GM13977 (cell line): ENCODE measurements around the gene ARHGEF3.

Source experiments
- DNase-seq: peaks from one replicate; pipeline ENCODE4 v3.0.0; 2012; ENCODE audit warnings: low spot score
- in situ Hi-C: fragments of 300-500 bp; cut with MboI; formaldehyde crosslinking; loops from one replicate; pipeline ENCODE4 v1.12.0; 2022; ENCODE audit warnings: low sequenced_read_pairs, low pct_unique_long_range_greater_than_20kb, mixed read lengths, inconsistent platforms; ENCODE audit not compliant: unreplicated experiment
- TF ChIP-seq, protein P1 (sequence below): IDR thresholded peaks from 2 replicates; pipeline ENCODE4 v1.5.1; 2012; ENCODE audit warnings: mild to moderate bottlenecking, control low read depth; ENCODE audit not compliant: insufficient read depth; ENCODE audit errors: extremely low read depth, missing control alignments

The ARHGEF3 gene

DNA sequence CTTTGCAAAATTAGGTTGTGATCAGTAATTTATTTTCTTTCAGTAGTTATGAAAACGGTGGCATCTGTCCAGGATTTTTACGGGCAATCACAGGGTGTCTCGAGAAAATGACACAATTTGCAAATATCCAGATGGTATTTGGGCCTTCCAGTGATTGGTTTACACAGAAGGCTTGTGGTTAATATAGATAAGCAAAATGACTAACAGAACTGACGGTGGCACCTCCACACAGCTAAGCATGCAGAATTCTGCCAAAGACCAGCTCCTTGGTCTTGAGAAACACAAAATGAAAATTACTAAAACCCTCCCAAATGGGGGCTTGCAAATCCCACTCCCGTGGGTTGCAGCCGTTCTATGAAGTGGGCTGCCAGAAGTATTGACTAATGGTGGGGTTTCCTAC lies 5.5 kb downstream of the ARHGEF3 start:
- no peak for DNase-seq
- TF ChIP-seq, protein P1, sequence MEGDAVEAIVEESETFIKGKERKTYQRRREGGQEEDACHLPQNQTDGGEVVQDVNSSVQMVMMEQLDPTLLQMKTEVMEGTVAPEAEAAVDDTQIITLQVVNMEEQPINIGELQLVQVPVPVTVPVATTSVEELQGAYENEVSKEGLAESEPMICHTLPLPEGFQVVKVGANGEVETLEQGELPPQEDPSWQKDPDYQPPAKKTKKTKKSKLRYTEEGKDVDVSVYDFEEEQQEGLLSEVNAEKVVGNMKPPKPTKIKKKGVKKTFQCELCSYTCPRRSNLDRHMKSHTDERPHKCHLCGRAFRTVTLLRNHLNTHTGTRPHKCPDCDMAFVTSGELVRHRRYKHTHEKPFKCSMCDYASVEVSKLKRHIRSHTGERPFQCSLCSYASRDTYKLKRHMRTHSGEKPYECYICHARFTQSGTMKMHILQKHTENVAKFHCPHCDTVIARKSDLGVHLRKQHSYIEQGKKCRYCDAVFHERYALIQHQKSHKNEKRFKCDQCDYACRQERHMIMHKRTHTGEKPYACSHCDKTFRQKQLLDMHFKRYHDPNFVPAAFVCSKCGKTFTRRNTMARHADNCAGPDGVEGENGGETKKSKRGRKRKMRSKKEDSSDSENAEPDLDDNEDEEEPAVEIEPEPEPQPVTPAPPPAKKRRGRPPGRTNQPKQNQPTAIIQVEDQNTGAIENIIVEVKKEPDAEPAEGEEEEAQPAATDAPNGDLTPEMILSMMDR, result no peak
- in situ Hi-C loops, result loop anchor here (5.0 kb wide), 1 partner anchor 99 kb away; no protein-coding TSS in a partner anchor

DNA sequence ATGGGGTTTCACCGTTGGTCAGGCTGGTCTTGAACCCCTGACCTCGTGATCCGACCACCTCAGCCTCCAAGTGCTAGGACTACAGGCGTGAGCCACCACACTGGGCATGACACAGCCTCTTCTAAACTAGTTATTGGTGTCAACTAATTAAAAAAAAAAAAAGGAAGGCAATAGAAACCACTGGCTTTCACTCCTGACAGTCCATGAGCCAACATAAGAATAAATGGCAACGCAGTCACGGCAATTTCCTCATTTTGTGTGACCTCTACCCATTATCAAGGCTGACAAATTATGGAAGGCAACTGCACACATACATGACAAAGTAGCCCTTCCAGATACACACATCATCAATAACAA lies 5.9 kb downstream of the ARHGEF3 start:
- TF ChIP-seq, protein P1, result no peak
- no peak for DNase-seq
- in situ Hi-C loops, result loop anchor here (5.0 kb wide), 1 partner anchor 99 kb away; no protein-coding TSS in a partner anchor

DNA sequence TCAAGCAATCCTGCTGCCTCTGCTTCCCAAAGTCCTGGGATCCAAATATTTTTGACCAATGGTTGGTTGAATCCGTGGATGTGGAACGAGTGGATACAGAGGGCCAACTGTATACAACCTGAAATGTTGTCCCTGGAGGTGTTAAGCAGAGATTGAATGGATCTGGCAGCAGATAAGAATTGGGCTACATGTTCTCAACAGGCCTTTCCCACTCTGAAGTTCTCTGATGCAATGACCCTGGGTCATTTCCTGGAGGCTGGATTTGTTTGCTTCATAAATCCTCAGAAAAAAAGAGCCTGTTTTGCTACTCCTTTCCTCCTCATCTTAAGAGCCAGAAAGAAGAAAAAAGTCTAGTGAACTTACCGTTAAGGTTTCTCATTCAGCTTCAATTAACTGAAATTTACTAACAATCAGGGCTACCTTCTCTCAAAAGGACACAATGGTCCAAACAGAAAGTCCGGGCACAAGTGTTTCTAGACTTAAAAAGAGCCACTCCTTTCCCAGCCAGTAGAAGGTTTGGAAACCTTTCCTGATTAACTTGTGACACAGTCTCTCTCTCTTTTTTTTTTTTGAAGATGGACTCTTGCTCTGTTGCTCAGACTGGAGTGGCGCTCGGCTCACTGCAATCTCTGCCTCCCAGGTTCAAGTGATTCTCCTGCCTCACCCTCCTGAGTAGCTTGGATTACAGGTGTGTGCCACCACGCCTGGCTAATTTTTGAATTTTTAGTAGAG lies 6.5 kb downstream of the ARHGEF3 start:
- DNase-seq, result no peak
- TF ChIP-seq, protein P1, result no peak
- in situ Hi-C loops, result loop anchor here (5.0 kb wide), 1 partner anchor 98 kb away; no protein-coding TSS in a partner anchor

DNA sequence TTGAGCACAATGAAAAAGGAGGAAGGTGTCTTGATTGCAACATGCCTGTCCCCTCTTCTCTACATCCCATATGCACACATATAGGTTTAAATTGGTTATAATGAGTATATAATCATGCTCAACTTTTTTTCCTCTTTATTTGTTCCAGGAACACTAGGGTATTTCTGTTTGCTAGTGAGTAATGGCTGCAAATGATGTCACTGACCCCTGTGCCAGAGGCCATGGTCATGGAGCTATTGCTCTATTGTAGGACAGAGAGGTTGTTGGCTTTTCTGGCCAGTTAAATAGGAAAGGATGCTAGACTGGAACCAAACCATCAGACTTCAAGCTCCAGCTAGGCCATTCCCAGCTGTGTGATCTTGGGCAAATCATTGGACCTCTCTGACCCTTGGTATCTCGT lies 9.6 kb downstream of the ARHGEF3 start:
- TF ChIP-seq, protein P1, result no peak
- DNase-seq, result no peak
- in situ Hi-C loops, result no loop called here

DNA sequence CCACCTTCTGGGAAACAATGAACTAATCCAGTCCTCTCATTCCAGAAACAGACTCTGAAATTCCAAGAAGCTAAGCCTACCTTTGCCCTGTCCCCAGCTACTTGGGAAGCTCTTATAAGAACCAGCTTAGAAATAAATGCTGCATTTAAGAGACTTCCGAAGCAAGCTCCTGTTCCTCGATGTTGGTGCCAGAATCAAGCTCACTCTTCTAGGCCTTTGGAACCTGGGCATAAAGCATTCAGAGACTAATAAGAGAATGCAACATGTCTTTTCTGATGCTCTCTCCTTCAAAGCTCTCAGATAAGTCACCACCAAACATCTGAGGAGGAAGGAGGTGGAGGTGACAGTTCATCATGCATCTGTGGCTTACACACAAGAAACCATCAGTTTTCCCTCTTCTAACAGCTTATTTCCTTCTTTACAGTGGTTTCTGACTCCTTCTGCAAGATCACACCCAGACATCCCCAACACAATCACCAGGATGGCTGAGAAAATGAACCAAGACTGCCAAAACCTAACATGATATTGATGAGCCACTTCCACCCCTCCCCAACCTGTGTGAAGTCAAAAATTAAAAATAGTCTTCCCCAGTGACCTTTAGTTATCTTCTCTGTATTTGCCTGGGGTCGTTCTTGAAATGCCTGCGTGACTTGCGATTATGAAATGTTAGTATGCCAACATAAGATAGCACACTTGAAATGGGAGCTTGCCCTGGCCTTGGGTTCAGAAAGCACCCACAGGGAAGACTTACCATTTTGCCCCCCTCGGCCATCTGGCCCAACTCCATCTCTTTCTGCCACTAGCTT lies 11.5 kb downstream of the ARHGEF3 start:
- in situ Hi-C loops, result no loop called here
- DNase-seq, result no peak
- TF ChIP-seq, protein P1, result no peak

DNA sequence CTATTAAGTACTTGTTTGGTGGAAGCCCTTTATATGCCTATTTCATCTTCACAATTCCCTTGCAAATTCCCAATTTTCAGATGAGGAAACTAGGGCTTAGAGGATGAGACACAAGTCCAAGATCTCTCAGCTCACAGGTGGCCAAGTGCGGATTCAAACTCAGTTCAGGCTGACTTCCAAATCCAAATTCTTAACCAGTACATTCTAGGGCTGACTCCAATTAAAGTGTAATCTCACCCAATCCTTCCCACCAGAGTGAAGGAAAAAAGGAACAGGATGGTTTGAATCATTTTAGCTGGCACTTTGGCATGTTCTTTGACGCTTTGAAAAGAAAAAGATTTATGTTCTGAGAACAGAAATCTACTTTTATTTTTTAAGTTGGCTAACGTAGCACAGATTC lies 12.7 kb downstream of the ARHGEF3 start:
- DNase-seq, result no peak
- TF ChIP-seq, protein P1, result no peak
- in situ Hi-C loops, result no loop called here
